Globus pallidus (tissue), 1 donor: ENCODE data around the gene NUDC.
"Not testable (repeated sequence)": the region's sequence is repeated elsewhere in the genome, so short reads cannot be mapped to it uniquely, and the experiment has no call there.

Experiments
- DNase-seq: peaks from one replicate; pipeline ENCODE4 v3.0.0-alpha.2; 2015; ENCODE audit warnings: low spot score

Gene NUDC

GRCh38 chr1:26911399-26912146 is 10.0 kb upstream of the NUDC start:
- DNase-seq: no peak

GRCh38 chr1:26912147-26912490 is 9.4 kb upstream of the NUDC start:
- DNase-seq: no peak

DNA sequence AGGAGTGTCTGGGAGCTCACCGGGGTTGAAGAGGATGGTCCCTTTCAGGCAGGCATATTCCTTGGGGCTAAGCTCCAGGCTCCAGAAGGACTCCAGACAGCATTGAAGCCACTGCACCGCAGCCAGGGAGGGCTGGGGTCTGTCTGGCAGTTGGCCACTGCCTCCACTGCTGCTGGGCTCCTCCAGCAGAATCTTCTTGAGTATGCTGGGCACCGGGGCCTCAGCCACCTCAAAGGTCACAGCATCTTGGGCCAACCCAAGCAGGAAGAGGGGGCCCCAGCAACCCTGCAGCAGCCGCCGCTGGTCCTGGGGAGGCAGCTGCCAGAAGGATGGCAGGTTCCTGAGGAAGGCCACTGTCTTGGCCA is 8.2 kb upstream of the NUDC start:
- no peak for DNase-seq

DNA sequence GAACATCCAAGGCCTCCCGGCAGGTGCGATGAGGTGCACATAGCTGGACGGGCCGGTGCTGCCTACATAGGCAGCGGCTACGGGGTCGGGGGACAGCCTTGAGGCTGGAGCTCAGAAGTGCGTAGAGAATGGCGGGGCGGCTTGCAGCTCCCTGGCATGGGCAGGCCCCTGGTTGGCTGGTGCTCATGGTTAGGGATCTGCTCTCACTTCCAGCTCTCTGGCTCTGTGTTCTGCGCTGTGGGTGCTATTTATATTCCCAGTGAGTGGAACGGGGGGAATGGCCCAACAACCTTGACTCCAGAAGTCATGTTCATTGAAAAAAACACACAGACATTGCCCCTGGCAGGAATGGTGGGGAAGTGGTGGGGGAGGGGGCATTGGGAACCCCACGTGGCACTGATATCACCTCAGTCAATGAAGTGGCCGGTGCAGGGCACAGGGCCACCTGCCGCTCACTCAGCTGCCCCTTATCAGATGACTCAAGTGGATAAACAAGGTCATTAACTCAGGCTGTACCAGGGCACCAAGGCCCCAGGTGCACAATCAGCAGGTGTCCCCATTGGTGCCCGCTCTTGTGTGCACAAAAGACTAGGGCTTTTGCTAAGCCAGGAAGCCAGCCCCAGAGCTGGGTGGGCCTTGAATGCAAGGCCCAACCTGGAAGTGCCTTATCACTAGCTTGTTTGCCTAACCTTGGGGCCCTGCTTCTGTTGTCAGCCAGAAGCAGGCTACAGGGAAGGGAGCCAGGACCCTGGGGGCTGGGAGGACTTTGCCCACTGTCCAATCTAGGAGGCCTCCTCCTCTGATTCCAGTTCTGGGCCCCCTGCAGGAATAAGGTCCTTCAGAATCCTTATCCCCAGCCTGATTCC is 7.6 kb upstream of the NUDC start, which contains the start of gene NR0B2:
NR0B2 (minus strand) TSS at position 222 of the 866 bp plus-strand sequence; CDS start at position 187, 35 bp downstream.
- DNase-seq: no peak

DNA sequence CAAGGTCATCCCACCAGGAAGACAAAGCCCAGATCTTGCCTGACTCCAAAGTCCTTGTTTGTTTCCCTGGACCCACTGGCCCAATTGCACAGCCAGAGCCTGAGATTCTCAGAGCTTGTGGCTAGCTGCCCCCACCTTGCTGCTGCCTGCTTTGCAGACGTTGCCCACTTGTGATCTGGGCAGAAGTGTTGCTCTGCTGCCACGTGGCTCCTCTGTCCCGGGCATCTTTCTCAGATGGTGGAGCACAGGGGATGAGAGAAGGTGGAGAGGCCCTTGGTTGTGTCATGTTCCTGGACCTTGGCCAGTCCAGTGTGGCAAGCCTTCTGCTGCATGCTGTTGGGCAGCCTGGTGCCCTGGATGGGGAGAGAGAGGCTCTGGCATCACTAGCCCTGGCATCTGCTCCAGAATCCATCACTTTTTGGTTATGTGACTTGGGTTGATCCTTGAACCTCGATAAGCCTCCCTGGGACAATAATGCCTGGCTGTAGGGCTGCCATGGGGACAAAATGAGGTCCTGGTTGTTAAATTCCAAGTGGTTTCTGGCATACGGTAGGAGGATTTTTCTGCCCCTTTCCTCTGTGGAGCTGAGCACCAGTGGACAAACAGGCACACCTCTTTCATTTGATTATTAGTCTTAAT is 6.2 kb upstream of the NUDC start:
- no peak for DNase-seq

- no peak for DNase-seq
Observed at GRCh38 chr1:26921126-26921539, 410 bp upstream of the NUDC start.

GRCh38 chr1:26922431-26922729 is 837 bp downstream of the NUDC start:
- DNase-seq: no peak

GRCh38 chr1:26922901-26923300 is 1.4 kb downstream of the NUDC start:
- DNase-seq: no peak

- DNase-seq: no peak
Observed at GRCh38 chr1:26923711-26924110, 2.2 kb downstream of the NUDC start.

- no peak for DNase-seq
Observed at GRCh38 chr1:26932531-26932930, 11.0 kb downstream of the NUDC start.

DNA sequence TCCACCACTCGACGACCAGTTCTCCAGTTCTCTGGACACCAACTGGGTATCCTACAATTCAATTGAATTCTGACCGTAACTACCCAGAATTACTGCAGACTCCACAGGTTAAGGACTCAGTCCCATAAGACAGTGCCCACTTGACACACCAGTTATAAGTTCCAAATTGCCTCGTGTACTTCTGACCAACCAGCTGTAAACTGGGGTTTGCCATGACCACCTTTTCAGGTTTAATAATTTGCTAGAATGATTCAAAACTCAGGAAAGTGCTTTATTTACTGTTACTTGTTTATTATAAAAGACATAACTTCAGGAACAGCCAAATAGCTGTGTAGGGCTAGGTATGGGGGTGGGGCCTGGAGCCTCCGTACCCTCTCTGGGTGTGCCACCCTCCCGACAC is 15.3 kb downstream of the NUDC start:
- DNase-seq: no peak

- DNase-seq: no peak
Observed at GRCh38 chr1:26938004-26938658, 16.6 kb downstream of the NUDC start.

DNA sequence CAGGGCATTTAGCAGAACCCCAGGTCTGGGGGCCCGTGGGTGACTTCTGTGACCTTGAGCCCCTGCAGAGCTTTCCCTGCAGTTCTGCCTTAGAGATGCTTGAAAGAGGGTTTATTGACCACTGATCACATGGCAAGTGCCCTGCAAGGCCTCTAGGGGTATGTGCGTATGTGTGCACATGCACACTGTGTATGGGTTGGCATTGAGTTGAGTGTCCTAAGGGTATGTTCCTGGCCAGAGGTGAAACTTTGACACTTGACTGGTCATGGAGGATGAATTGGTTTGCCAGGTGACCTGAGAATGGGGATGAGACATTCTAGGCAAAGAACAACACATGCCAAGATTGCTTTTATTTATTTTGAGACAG is 17.1 kb downstream of the NUDC start:
- DNase-seq: no peak

GRCh38 chr1:26941311-26941710 is 19.8 kb downstream of the NUDC start:
- no peak for DNase-seq

GRCh38 chr1:26942656-26943055 is 21.1 kb downstream of the NUDC start:
- no peak for DNase-seq

- no peak for DNase-seq
Observed at GRCh38 chr1:26945138-26945537, 23.6 kb downstream of the NUDC start.

GRCh38 chr1:26945728-26946127 is 24.2 kb downstream of the NUDC start:
- DNase-seq: no peak

- no peak for DNase-seq
Observed at GRCh38 chr1:26946270-26946669, 24.7 kb downstream of the NUDC start.

- DNase-seq: not testable (repeated sequence)
Observed at GRCh38 chr1:26948725-26949057, 27.1 kb downstream of the NUDC start.

GRCh38 chr1:26949266-26949925 is 27.9 kb downstream of the NUDC start:
- no peak for DNase-seq

DNA sequence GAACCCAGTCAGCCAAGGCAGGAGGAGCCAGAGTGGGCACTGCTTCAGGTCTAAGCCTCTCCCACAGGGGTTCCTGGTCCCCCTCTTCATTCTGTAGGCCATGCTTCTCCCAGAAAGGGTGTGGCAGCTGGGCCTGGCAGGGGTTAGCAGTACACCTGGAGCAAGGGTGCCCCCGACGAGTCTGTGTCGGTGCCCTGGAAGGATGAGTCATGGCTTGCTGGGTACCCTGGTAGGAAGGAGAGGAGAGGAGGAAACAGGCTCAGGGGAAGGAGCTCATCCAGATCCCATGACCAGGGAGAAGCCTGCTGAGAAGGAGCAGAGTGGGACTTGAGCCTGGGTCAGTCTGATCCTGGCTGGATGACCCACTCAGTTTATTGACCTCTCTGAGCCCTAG is 28.4 kb downstream of the NUDC start:
- DNase-seq: no peak

- no peak for DNase-seq
Observed at GRCh38 chr1:26950602-26951001, 29.1 kb downstream of the NUDC start.
